H54 (cell line): ENCODE results near the gene HOXB8.

ENCODE experiments used
- DNase-seq: peaks from one replicate; pipeline ENCODE4 v3.0.0; 2011; ENCODE audit warnings: low spot score, mixed read lengths; ENCODE audit not compliant: insufficient read length
- FAIRE-seq: peaks from 3 replicates; lab custom pipeline; 2011; peaks lifted over from hg19 to GRCh38; lab: Jason Lieb, UNC
- POLR2A ChIP-seq: IDR thresholded peaks from 2 replicates; pipeline ENCODE4 v1.6.1; 2011; ENCODE audit warnings: low read depth, mild to moderate bottlenecking, low read length

Gene HOXB8

GRCh38 chr17:48596735-48597527, 18.2 kb downstream of the HOXB8 start:
- DNase-seq (no peak), FAIRE-seq (no peak)
- peak; percentile 26; the same call in 1 of the 2 replicates for TF ChIP-seq POLR2A

- FAIRE-seq (no peak), DNase-seq (no peak)
- no peak for TF ChIP-seq POLR2A
Observed at GRCh38 chr17:48596000-48596734, 18.9 kb downstream of the HOXB8 start.

- DNase-seq: no peak
- no peak for FAIRE-seq
- TF ChIP-seq POLR2A: no peak
Observed at GRCh38 chr17:48595278-48595999, 19.7 kb downstream of the HOXB8 start.

- DNase-seq (no peak), FAIRE-seq (no peak)
- TF ChIP-seq POLR2A: peak; percentile 24; the same call in 1 of the 2 replicates
Observed at GRCh38 chr17:48594538-48595277, 20.4 kb downstream of the HOXB8 start.

- FAIRE-seq: no peak
- no peak for DNase-seq
Observed at GRCh38 chr17:48593840-48594537, 21.1 kb downstream of the HOXB8 start.

GRCh38 chr17:48593126-48593829, 21.8 kb downstream of the HOXB8 start, which contains the start of gene HOXB5:
Gene HOXB5 (minus strand): TSS chr17:48593779. CDS start chr17:48593682, 97 bp downstream.
- DNase-seq: no peak
- FAIRE-seq: no peak
- no peak; the same call in 1 of the 2 replicates for TF ChIP-seq POLR2A

More at GRCh38 chr17:48593840-48594537, 21.1 kb downstream of the HOXB8 start:
- TF ChIP-seq POLR2A: peak; percentile 41

GRCh38 chr17:48592577-48592976, 22.5 kb downstream of the HOXB8 start:
- no peak for TF ChIP-seq POLR2A
- no peak for FAIRE-seq
- no peak for DNase-seq

- FAIRE-seq: no peak
- no peak for DNase-seq
- TF ChIP-seq POLR2A: no peak
Observed at GRCh38 chr17:48592057-48592514, 23.0 kb downstream of the HOXB8 start.

GRCh38 chr17:48591255-48592056, 23.6 kb downstream of the HOXB8 start:
- no peak for TF ChIP-seq POLR2A
- DNase-seq (no peak), FAIRE-seq (no peak)

GRCh38 chr17:48590607-48591161, 24.4 kb downstream of the HOXB8 start:
- no peak for FAIRE-seq
- no peak for TF ChIP-seq POLR2A
- no peak for DNase-seq

- no peak for FAIRE-seq
Observed at GRCh38 chr17:48589831-48590606, 25.1 kb downstream of the HOXB8 start, which contains the start of gene HOXB3. Gene HOXB3 (minus strand): TSS chr17:48590241. CDS start chr17:48552474, 37,767 bp downstream.

More at GRCh38 chr17:48589831-48590606, 25.1 kb downstream of the HOXB8 start, which contains the start of gene HOXB3:
- peak; percentile 76 for TF ChIP-seq POLR2A
- no peak for DNase-seq
